ENCODE measurements around the gene ST3GAL5. TPM values are rescaled to one million over a fixed set of nuclear protein-coding genes. Genes with fewer than 3 reads are reported as not detected.

The ST3GAL5 gene
- total RNA-seq, 5 donors from 2014 or later (not counting 1 experiment from before 2014, with no cell fraction given): 22.8 to 56.2 (median 31.9) TPM

DNA sequence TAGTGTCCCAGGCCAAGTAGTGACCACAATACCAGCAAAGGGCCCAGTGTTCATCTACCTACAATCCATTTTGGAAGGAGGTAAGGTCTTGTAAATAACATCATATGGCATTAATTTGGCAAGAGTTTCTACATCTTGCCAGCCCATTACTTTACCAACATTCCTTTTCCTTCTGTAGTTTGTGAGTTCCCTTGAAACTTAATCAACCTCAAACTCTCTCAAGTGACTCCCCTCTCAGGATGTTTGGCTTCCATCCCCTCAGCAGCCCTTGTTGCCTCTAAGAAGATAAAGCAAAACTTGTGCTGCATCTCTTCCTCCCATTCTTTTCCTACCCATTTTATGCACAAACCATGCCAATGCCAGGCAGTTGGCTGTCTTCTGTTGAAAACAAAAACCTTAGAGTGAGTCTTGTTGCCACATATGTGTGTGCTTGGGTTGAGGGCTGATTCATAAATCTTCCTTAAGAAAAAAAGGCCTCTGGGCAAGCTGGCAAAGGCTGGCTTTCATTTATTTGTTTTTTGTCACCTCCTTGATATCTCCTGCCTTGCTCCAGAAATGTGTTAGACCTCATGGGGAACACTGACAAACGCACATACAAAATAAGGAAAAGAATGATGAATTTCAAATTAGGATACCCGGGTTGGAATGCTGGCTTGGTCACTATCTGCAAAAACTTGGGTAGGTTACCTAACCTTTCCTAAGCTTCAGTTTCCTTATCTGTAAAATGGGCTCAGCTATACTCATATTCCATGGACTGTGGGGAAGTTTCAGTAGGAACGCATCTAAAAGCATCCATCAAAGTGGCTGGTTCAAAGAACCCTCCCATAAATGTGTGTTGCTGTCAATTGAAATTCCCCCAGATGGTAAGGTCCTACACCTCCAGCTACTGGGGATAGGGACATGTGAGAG lies 29.4 kb upstream of the ST3GAL5 start:
- CTCF ChIA-PET: no interaction called here
- Mint-ChIP-seq H3K4me3 (no peak overlapping the region), H3K9me3 (no peaks in the 10 kb centered on the region), H3K27ac (peak overlapping the region in 1 of 2 donors; percentile 39), H3K4me1 (no peaks in the 10 kb centered on the region), H3K36me3 (no peaks in the 10 kb centered on the region), H3K27me3 (no peaks in the 10 kb centered on the region)
- no peak overlapping the region for H3K4me3 ChIP-seq (ENCODE audit: control insufficient read depth in 1 of 2, extremely low read depth in 1 of 2, low read length in 1 of 2)
- no peaks in the 10 kb centered on the region for H3K36me3 ChIP-seq (ENCODE audit: control insufficient read depth in 2 of 2, extremely low read depth in 1 of 2, insufficient read depth in 1 of 2, low read length in 1 of 2)
- H3K27me3 ChIP-seq (replicated peaks in 1 of 2; ENCODE audit: control insufficient read depth in 2 of 2, extremely low read depth in 1 of 2, insufficient read depth in 2 of 2, low read length in 1 of 2): no peaks in the 10 kb centered on the region
- H3K9me3 ChIP-seq: no peaks in the 10 kb centered on the region
- POLR2A ChIA-PET: no interaction called here
- no peak for ATAC-seq (replicated peaks in 1 of 4)
- 100% methylated on average over 1 of the region's 3 CpGs for WGBS (ENCODE audit: insufficient coverage)
- H3K27ac ChIP-seq (ENCODE audit: low read length): no peak overlapping the region
- DNase-seq: no peak
- no peaks in the 10 kb centered on the region for H3K4me1 ChIP-seq (ENCODE audit: control insufficient read depth in 1 of 2, extremely low read depth in 1 of 2, insufficient read depth in 2 of 2, low read length in 2 of 2)

DNA sequence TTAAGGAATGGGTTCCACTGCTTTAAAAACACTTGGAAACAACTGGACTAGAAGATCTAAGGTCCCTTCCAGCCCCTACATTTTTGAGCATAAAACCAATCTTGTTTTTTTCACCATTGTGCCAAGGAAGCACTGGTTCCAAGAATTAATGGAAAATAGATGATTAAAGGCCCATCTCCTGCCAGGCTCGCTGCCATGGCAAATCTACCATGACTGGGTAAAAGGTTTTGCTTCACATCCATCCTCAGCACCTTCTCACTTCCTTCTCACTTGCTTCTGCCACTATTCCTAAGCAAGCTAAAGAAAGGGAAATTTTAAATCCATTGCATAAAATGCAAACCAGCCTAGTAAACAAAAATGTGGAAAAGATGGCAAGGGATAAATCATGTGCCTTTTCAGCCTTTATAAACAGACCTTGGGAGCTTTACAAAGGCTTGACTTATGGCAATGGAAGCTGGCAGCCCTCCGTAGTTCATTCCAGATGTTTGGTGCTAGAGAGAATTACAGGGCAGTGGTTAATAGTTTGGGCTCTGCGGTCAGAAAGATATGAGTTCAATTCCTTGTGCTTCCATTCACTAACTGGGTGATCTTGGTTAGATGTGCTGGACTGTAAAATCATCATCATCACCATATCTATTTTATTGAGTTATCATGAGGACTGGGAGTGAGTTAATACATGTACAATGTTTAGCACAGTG lies 27.0 kb upstream of the ST3GAL5 start:
- CTCF ChIA-PET: interaction anchor here in 1 of 2 donors (0.6 kb wide), 1 partner anchor 992 kb away, joined by 4 read pairs; no protein-coding TSS in a partner anchor
- Mint-ChIP-seq H3K27ac (no peak overlapping the region), H3K4me3 (no peak overlapping the region), H3K9me3 (no peaks in the 10 kb centered on the region), H3K27me3 (no peaks in the 10 kb centered on the region), H3K36me3 (no peaks in the 10 kb centered on the region), H3K4me1 (no peaks in the 10 kb centered on the region)
- DNase-seq: no peak
- H3K9me3 ChIP-seq: no peaks in the 10 kb centered on the region
- H3K27me3 ChIP-seq (replicated peaks in 1 of 2; ENCODE audit: control insufficient read depth in 2 of 2, extremely low read depth in 1 of 2, insufficient read depth in 2 of 2, low read length in 1 of 2): no peaks in the 10 kb centered on the region
- POLR2A ChIA-PET: no interaction called here
- H3K36me3 ChIP-seq (ENCODE audit: control insufficient read depth in 2 of 2, extremely low read depth in 1 of 2, insufficient read depth in 1 of 2, low read length in 1 of 2): no peaks in the 10 kb centered on the region
- H3K4me1 ChIP-seq (ENCODE audit: control insufficient read depth in 1 of 2, extremely low read depth in 1 of 2, insufficient read depth in 2 of 2, low read length in 2 of 2): no peaks in the 10 kb centered on the region
- WGBS (ENCODE audit: insufficient coverage): 100% methylated on average over 2 of the region's 3 CpGs
- no peak overlapping the region for H3K4me3 ChIP-seq (ENCODE audit: control insufficient read depth in 1 of 2, extremely low read depth in 1 of 2, low read length in 1 of 2)
- H3K27ac ChIP-seq (ENCODE audit: low read length): no peak overlapping the region
- ATAC-seq (replicated peaks in 1 of 4): no peak

DNA sequence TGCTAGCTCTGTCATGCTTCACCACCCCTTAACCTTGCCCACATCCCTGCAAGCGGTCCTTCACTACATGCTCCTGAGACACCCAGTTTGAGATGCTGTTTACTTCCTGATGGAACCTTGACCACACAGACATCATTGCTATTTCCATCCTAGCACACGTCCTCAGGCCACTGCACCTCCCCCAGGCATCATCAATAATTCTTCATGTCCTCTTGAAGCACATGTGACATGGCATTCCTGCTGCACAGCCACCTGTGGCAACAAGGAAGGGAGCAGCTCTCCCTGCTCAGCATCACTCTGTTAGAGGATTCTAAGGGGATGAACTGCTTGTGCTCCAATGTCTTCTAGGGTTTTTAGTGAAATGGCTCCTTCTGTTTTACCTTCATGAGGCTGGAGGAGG lies 26.1 kb upstream of the ST3GAL5 start:
- Histone ChIP-seq H3K36me3 (ENCODE audit: control insufficient read depth in 2 of 2, extremely low read depth in 1 of 2, insufficient read depth in 1 of 2, low read length in 1 of 2) (no peaks in the 10 kb centered on the region), H3K9me3 (no peaks in the 10 kb centered on the region), H3K4me3 (ENCODE audit: control insufficient read depth in 1 of 2, extremely low read depth in 1 of 2, low read length in 1 of 2) (no peak overlapping the region), H3K27ac (ENCODE audit: low read length) (no peak overlapping the region), H3K4me1 (ENCODE audit: control insufficient read depth in 1 of 2, extremely low read depth in 1 of 2, insufficient read depth in 2 of 2, low read length in 2 of 2) (no peaks in the 10 kb centered on the region), H3K27me3 (replicated peaks in 1 of 2; ENCODE audit: control insufficient read depth in 2 of 2, extremely low read depth in 1 of 2, insufficient read depth in 2 of 2, low read length in 1 of 2) (no peaks in the 10 kb centered on the region)
- H3K27ac Mint-ChIP-seq: no peak overlapping the region
- no peaks in the 10 kb centered on the region for H3K36me3 Mint-ChIP-seq
- H3K27me3 Mint-ChIP-seq: no peaks in the 10 kb centered on the region
- ChIA-PET CTCF (interaction anchor here (0.5 to 0.6 kb wide), 2 partner anchors 299 to 991 kb away, joined by 3 to 4 read pairs; no protein-coding TSS in a partner anchor), POLR2A (no interaction called here)
- ATAC-seq (replicated peaks in 1 of 4) (no peak), DNase-seq (no peak)
- 50% methylated on average over 2 of the region's 2 CpGs for WGBS (ENCODE audit: insufficient coverage)
- H3K4me1 Mint-ChIP-seq: no peaks in the 10 kb centered on the region
- H3K4me3 Mint-ChIP-seq: no peak overlapping the region
- H3K9me3 Mint-ChIP-seq: no peaks in the 10 kb centered on the region

DNA sequence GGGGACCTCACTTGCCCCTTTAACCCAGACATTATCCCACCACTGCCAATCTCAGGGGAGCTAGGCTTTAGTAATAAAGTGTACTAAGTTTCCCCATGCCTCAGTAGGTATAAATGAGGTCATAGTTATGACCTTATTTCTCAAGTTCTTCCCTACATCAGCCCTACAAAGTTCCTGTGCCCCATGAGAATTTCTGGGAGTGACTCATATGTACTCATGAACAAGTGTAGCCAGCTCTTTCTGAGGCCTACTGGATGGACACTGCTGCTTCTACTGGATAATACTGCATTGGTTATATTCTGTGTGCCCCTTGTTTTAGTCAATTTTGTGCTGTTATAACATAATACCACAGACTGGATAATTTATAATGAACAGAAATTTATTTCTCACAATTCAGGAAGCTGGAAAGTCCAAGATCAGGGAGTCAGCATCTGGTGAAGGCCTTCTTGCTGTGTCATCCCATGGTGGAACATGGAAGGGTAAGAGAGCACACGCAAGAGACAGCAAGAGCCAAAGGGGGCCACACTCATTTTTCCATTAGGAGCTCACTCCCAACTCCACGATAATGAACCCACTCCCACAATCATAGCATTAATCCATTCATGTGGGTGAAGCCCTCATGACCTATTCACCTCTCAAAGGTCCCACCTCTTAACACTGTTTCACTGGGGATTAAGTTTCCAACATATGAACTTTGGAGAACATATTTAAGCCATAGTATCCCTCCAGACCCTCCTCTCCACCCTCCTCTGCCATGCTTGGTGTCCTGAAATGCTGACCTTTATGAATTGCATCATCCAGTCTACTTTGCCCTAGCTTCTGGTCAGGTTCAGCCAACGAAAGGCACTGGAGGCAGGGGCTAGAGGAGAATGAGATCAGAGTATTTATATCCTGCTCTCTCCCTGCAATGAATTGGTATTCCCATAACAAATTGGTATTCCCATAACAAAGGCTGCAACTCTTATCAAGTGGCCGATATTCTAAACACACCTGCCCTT lies 25.4 kb upstream of the ST3GAL5 start:
- DNase-seq (no peak), ATAC-seq (replicated peaks in 1 of 4) (no peak)
- Histone ChIP-seq H3K4me1 (ENCODE audit: control insufficient read depth in 1 of 2, extremely low read depth in 1 of 2, insufficient read depth in 2 of 2, low read length in 2 of 2) (no peaks in the 10 kb centered on the region), H3K9me3 (no peaks in the 10 kb centered on the region), H3K36me3 (ENCODE audit: control insufficient read depth in 2 of 2, extremely low read depth in 1 of 2, insufficient read depth in 1 of 2, low read length in 1 of 2) (no peaks in the 10 kb centered on the region), H3K27me3 (replicated peaks in 1 of 2; ENCODE audit: control insufficient read depth in 2 of 2, extremely low read depth in 1 of 2, insufficient read depth in 2 of 2, low read length in 1 of 2) (no peaks in the 10 kb centered on the region), H3K4me3 (ENCODE audit: control insufficient read depth in 1 of 2, extremely low read depth in 1 of 2, low read length in 1 of 2) (no peak overlapping the region), H3K27ac (ENCODE audit: low read length) (no peak overlapping the region)
- Mint-ChIP-seq H3K4me1 (no peaks in the 10 kb centered on the region), H3K27ac (no peak overlapping the region), H3K9me3 (no peaks in the 10 kb centered on the region), H3K4me3 (no peak overlapping the region), H3K36me3 (no peaks in the 10 kb centered on the region), H3K27me3 (no peaks in the 10 kb centered on the region)
- ChIA-PET POLR2A (no interaction called here), CTCF (interaction anchor here in 1 of 2 donors (0.5 kb wide), 1 partner anchor 299 kb away, joined by 3 read pairs; no protein-coding TSS in a partner anchor)
- 88% methylated on average over 2 of the region's 4 CpGs for WGBS (ENCODE audit: insufficient coverage)

DNA sequence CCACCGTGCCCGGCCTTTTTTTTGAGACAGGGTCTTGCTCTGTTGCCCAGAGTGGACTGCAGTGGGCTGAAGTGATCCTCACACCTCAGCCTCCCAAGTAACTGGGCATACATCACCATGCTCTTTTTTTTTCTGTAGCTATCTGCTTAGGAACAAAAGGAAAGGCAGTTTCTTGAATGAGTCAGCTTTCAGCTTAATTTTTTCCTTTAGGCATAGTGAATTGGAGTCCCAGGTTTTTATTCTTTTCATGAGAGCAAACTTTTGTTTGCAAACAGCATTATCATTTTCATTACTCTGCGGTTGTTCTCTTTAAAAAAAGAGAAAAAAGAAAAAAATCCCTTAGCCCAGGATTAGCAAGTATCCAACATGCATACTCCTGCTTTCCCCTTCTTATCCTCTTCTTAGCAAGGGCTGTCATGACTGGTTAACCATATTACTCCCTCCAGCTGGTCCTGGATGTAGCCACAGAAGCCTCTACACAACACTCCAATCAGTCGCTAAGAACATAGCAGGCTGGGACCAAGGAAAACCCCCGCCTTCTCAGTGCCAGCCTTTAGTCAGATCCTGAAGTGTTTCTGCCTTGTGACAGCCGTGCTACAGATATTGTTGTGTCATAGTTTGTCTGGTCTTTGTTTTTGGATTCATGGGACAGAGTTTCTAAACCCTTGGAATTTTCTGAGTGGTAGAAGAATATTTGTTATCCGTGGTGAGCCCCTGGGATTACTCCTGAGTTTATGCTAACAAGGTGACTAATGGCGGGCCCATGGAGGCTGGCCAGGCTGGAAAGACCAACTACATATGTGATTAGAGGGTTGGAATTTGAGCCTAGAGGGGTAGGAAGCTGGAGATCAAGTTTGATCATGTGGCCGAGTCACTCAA lies 23.3 kb upstream of the ST3GAL5 start:
- WGBS (ENCODE audit: insufficient coverage): 83% methylated on average over 6 of the region's 9 CpGs
- no peak overlapping the region for H3K27ac Mint-ChIP-seq

More for the DNA sequence above, 23.3 kb upstream of the ST3GAL5 start:
- ChIA-PET CTCF (interaction anchor here in 1 of 2 donors (0.6 kb wide), 2 partner anchors 9 to 12 kb away, joined by 3 read pairs; no protein-coding TSS in a partner anchor), POLR2A (no interaction called here)
- no peaks in the 10 kb centered on the region for H3K4me1 Mint-ChIP-seq
- no peaks in the 10 kb centered on the region for H3K36me3 Mint-ChIP-seq
- ATAC-seq (replicated peaks in 1 of 4) (no peak), DNase-seq (no peak)
- no peaks in the 10 kb centered on the region for H3K36me3 ChIP-seq (ENCODE audit: control insufficient read depth in 2 of 2, extremely low read depth in 1 of 2, insufficient read depth in 1 of 2, low read length in 1 of 2)
- no peaks in the 10 kb centered on the region for H3K4me1 ChIP-seq (ENCODE audit: control insufficient read depth in 1 of 2, extremely low read depth in 1 of 2, insufficient read depth in 2 of 2, low read length in 2 of 2)
- H3K9me3 ChIP-seq: no peaks in the 10 kb centered on the region
- no peaks in the 10 kb centered on the region for H3K27me3 Mint-ChIP-seq
- H3K9me3 Mint-ChIP-seq: no peaks in the 10 kb centered on the region
- H3K27me3 ChIP-seq (replicated peaks in 1 of 2; ENCODE audit: control insufficient read depth in 2 of 2, extremely low read depth in 1 of 2, insufficient read depth in 2 of 2, low read length in 1 of 2): no peaks in the 10 kb centered on the region
- no peak overlapping the region for H3K4me3 Mint-ChIP-seq
- no peak overlapping the region for H3K27ac ChIP-seq (ENCODE audit: low read length)
- H3K4me3 ChIP-seq (ENCODE audit: control insufficient read depth in 1 of 2, extremely low read depth in 1 of 2, low read length in 1 of 2): no peak overlapping the region

Data from T-cell (primary cell).